HG03103 (cell line): ENCODE results near the gene MRPL18.

Experiments used
- ATAC-seq: cut with Tn5 transposase; IDR thresholded peaks from one replicate; pipeline ENCODE4 v1.9.1; 2021; ENCODE audit warnings: low read depth; ENCODE audit not compliant: unreplicated experiment

MRPL18 gene

DNA sequence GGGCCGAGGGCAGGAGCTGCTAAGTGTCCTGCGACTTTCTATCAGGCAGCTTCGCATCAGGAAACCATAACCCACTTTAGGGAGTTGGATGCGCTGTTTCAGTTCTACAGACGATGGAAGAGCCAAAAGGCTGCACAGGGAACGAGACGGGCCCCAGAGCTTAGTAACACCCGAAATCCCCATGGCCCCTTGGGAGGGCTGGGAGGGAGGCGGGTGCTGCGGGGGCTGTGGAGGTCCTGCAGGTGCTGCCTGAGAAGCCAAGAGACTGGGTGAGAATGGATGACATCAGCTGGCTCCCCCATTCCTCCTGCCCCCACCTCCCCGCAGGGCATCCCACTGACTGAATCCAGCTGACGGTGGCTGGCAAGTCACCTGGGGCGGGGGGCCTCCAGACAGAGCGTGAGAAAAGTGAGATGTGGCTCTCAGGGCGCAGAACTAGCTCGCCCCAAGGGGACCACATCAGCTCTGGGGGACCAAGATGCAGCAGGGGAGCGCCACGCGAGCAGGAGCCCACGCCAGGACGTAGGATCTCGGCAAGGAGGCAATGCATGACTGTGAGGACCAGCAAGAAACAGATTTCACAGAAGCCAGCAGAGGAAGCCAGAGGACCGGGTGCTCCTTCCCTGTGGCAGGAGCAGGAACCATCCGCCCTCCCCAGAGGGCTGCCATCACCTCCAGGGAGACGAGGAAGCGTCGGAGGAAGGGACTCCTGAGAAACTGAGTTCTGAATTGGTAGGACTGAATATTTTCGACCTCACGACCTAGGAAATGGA is 46.6 kb downstream of the MRPL18 start:
- no peak for ATAC-seq

GRCh38 chr6:159837511-159837910 is 47.2 kb downstream of the MRPL18 start:
- no peak for ATAC-seq

- no peak for ATAC-seq
Measured at GRCh38 chr6:159838020-159838744, 47.9 kb downstream of the MRPL18 start.

GRCh38 chr6:159842035-159842434 is 51.8 kb downstream of the MRPL18 start:
- no peak for ATAC-seq

DNA sequence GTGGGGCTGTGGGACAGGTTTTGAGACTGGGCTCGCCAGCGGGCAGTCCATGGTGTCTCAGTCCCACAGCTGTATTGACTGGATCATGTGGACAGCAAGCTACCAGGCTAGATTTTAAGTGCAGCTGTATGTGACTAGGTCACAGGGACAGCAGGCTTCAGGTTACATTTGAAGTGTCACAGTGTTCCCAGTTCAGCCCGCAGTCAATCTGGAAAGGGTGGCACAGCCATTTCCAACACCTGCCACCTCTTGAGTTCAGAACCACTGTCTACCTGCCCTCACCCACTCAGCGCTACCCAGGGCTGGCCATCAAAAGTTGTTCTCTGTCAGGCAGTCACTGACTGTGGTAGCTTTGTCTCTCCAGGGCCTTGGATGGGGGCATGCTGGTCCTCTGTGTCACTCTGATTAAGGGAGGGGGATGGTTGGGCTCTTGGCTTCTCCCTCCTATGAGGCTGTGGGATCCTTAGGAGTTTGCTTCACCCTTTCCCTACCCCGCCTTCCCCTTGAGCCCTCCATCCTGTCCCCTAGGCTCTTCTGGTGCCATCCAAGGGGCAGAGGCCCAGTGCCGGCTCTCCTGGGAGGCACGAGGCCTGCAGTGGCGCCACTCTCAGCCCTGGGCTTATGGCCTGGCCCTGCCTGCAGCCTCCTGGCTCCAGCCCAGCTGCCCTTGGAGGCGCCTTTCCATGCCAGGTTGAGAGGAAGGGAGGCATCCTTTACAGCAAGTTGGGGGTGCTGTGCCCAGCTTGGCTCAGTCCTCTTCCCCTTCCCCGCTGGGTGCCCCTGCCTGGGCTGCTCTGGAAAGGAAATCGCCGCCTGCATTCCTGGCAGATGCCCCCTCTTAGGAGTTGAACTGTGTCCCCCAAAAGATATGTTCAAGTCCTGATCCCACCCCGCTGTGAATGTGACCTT is 54.7 kb downstream of the MRPL18 start:
- ATAC-seq = no peak
